HT1080 (cell line): Measurements from ENCODE around the gene ZNF185. TPM values are rescaled to one million over a fixed set of nuclear protein-coding genes. Genes with fewer than 3 reads are reported as not detected.
"Not testable (repeated sequence)": the region's sequence is repeated elsewhere in the genome, so short reads cannot be mapped to it uniquely, and the experiment has no call there.

Source experiments
- DNase-seq: peaks from one replicate; pipeline ENCODE4 v3.0.0-alpha.2; 2015; ENCODE audit warnings: low read depth
- total RNA-seq: library from RNA; depleted of rRNA; stranded (reverse); fragments of >200 nt; shearing (Covaris generic); gene quantifications from 2 replicates; pipeline ENCODE4 v1.2.3, GENCODE V29; 2014

Gene ZNF185
- total RNA-seq, 1 experiment from 2014 or later = 16.2 TPM

DNA sequence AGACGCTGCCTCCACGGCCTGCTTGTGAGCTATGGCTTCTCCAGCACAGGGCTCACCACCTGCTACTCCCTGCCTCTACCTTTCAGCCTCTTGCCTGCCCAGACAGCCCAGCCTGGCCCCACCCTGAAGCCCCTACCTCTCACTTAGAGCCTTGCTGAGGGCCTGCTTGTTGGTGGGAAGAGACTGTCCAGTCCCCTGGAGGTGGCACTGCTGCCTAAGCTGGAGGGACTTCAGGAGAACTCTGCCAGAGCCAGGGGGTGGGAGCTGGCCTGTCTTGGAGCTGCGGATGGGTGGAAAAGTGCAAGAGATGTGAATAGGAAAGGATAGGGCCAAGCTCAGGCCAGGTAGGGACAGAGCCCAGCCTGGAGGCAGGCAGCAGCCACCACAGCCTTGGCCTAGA lies 2.7 kb upstream of the ZNF185 start:
- DNase-seq = no peak

DNA sequence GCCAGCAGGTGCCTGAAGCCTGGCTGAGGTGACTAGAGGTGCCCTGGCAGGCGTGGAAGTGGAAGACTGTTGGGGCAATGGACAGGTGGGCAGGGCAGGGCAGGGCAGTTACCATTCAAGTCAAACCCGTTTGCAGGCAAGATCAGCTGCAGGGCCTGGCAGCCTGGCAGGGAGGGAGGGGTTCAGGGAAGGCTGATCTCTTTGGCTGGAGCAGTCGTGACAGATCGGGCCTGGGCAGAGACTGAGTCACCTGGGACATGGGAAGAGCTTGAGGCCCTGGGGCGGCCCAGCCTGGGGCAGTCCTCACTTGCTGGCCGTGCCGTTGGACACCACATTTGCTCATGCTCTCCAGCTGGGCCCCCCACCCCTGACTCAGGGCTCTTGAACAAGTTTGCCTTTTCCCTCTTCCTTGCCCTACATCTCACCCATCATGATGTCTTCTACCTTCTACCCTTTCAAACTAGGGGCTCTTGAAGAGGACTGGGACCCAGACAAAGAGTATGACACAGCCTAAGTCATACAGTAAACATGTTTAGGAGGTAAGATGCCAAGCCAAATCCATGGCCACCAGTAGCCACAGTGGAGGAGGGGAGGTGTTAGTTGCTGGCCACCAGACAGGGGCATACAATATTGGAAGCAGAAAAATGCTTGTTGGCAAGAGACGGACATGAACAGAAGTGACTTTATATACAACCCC lies 2.0 kb upstream of the ZNF185 start:
- DNase-seq = peak; percentile 79

DNA sequence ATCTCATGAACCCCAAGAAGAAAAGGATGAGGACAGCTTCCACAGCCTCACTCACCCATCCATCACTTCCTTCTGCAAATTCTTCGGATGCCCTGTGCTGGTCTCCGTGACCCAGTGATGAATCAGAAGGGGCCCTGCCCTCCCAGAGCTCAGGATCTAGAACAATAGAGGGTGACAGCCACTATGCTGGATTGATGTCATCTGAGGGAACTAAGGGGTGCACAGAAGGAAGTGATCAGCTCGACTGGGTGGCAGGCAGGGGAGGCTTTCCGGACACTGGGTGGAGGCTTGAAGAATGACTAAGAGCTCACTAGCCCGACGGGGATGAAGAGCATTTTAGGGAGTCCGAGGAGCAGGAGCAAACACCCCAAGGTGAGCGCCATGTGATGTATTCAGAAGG lies 1.4 kb upstream of the ZNF185 start:
- peak; percentile 83 for DNase-seq

DNA sequence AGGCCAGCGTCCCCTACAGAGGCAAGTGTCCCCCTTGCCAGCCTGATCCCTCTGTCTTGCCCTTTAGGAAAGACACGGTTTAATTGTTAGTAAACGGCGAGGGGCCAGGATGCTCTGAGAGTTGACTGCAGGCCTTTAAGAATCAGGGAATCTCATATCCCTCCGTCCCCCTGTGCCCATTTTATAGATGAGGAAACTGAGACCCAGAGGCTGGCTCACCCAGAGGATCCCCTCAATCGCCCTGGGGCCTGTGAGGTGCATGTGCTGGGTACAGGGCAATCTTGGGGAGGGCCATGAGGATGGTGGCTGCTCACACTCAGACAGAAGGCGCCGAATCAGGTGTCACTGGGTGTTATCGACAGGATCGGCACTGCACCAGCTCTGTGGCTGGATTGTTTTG lies 575 bp downstream of the ZNF185 start:
- no peak for DNase-seq

GRCh38 chrX:152899111-152899873 lies 1.4 kb downstream of the ZNF185 start:
- no peak for DNase-seq

- DNase-seq = no peak
These were observed 2.2 kb downstream of the ZNF185 start for GRCh38 chrX:152899874-152900719.

DNA sequence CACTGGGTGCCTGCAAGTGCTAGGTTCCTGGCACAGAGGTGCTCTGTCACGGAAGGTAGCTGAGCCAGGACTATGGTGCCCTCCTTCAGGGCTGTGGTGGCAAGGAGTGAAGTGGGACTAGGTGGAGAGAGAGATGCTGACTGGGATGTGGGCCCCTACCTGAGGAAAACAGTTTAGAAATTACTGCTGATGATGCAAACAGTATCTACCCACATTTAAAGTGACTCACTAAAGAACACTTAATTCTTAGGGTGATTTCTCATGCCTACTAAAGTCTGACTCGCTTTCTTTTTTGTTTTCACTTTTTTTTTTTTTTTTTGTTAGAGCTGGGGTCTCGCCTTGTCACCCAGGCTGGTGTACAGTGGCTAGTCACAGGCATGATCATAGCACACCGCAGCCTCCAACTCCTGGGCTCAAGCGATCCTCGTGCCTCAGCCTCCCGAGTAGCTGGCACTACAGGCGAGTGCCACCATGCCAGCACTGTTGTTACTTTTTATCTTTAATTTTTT lies 3.1 kb downstream of the ZNF185 start:
- peak; percentile 11 for DNase-seq

DNA sequence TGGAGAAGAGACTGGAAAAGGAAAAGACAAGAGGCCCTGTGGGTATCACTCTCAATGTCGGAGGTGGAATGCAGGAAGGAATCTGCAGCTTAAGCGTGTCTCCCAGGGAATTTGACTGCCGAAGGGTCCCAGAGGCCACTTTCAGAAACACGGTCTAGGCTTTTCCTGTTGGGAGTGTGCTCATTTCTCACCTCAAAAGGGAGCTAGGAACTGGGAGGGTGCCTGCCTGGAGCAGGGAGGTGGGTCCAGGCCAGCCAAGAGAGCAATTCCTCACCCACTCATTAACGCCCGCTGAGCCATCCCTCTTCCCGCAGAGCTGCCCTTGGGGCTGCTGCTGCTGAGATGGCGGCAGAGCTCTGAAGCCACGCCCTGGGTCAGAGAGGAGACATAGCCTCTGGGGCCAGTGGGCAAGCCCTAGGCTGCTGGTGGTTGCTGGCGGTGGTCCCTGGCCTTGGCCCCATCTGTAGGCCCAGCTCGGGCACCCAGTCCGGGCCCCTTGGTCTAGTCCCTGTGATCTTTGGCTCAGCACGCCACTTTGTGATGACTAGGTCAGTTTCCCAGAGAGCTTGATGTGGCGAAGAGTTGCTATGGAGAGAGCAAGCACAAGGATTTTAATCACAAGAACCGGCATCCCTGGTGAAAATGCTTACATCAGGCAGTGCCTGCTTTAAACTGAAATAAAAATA lies 4.1 kb downstream of the ZNF185 start:
- DNase-seq = no peak

DNA sequence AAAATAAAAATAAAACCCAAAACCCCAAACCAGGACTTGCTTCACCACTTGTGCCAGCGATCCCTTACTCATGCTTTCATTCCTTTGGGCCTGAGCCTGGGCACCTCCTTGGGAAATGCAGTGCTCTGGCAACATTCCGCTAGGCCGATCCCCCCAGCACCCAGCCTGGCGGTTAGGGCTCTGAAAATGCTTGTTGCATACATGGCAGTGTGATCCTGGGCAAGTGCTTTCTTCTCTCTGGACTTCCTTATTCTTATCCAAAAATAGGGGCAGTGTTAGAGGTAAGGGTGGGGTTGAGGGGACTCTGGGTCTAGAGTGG lies 4.6 kb downstream of the ZNF185 start:
- DNase-seq = no peak

GRCh38 chrX:152903589-152903988 lies 5.7 kb downstream of the ZNF185 start:
- DNase-seq = no peak

DNA sequence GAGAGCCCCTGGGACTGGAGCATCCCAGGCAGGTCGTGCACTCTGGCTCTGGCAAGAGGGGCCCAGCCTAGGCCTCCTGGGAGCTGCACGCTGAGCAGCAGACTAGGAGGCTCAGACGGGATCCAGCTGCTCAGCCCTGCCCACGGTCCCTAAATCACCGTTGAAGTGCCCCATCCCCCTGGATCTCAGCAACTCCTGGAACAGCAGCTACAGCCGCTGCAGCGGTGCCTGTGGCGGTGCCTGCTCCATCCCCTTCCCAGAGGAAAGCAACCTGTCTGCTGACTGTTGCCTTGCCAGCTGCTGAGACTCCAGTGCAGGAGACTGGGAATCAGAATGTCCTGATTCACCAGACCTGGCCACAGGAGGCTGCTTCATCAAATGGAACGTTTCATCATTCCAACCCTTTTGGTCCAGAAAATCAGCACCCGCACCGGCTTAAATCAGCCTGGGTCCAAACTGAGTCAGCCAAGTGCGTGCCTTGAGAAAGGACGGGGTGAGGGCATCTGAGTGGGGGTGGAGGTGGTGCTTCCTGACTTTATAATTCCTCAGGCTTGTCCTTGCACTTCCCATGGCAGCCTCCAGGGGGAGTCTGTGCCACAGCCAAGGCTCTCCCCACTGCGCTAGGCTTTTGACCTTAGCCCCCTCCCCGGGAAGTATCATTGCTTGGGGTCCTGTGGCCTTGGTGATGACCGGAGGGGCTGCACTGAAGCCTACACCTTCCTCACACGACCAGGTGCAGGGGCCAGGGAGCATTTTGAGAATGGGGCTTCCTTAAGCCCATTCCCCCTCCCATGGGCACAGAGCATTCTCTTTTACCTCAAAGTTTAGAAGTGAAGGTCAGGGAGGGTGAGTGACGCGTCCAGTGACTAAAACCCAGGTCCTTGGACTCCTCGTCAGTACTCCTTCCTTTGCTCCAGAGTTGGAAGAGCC lies 6.5 kb downstream of the ZNF185 start:
- peak; percentile 64 for DNase-seq

GRCh38 chrX:152905081-152905420 lies 7.2 kb downstream of the ZNF185 start:
- DNase-seq = no peak

DNA sequence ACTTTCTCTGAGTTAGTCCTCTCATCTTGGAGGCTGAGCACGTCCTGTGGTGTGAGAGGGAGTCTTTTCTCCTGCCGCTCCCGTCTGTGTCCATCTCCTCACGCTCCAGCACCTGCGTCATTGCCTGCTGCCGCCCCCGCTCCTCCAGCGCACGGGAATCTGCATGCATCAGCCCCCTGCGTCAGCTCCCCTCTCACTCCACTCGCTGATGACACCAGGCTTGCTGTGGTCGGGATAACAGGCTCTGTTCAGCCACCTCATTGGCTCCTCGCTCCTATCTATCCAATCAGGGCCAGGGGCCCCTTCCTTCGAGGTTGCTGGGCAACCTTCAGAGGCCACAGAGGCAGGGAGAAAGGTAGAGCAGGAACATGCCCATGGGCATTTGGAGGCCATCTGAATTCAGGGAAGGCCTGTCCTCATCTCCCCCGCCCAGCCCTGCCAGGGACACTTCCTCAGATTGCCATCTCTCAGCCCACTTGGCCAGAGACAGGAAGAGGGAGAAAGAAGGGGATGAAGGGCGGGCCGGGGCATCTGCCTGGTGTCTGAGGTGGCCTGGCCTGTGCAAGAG lies 9.3 kb downstream of the ZNF185 start:
- DNase-seq = no peak

DNA sequence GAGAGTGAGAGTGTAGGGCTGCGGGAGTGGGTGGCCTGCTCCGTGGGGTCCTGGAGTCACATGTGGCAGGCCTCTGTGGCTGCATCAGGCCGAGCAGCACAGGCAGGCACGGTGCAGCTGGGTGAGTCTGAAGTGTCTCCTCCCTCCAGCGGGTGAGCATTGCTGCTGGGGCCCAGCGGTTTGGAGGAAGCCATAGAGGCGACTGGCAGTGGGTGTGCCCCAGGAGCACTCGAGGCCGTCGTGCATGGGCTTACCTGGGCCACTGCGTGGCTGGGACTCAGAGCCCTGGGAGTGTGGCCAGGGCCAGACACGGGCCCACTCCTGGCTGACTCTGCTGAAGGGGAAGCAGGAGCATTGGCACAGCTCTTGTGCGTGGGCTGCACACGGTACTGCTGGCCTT lies 10.6 kb downstream of the ZNF185 start:
- DNase-seq = no peak

DNA sequence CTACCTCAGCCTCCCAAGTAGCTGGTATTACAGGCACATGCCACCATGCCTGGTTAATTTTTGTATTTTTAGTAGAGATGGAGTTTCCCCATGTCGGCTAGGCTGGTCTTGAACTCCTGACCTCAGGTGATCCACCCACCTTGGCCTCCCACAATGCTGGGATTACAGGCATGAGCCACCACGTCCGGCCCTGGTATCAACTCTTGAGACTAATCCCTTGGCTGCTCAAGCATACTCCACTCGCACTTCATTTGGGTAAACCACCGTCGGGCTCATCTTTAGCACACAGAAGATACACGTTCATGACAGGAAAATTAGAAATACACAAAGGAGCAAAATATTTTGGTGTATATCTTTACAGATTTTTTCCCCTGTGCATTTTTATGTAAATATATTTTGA lies 12.2 kb downstream of the ZNF185 start:
- DNase-seq = not testable (repeated sequence)

GRCh38 chrX:152912106-152912505 lies 14.2 kb downstream of the ZNF185 start:
- DNase-seq = no peak

GRCh38 chrX:152912641-152913040 lies 14.8 kb downstream of the ZNF185 start:
- DNase-seq = no peak

DNA sequence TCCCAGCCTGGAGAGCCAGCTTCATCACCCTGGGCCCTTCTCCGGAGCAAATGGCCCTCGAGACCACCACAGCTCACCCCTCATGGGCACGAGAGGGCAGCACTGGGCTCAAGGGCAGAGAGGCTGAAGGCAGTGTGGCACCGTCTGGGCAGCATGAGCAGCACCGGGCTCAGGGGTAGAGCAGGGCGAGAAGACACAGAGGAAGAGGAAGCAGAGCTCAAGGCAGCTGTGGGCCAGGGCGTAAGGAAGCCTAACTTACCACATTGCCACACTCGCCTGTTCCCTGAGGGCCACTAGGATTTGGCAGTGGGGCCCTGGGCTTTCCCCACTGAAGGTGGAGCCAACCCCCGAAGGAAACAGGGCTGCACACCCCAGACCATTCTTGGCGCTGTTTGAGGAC lies 15.5 kb downstream of the ZNF185 start:
- DNase-seq = no peak

- DNase-seq = no peak
These were observed 16.0 kb downstream of the ZNF185 start for GRCh38 chrX:152913910-152914309.
